ENCODE measurements around the gene CTDP1. TPM values are rescaled to one million over a fixed set of nuclear protein-coding genes. Genes with fewer than 3 reads are reported as not detected.

CTDP1 gene
- total and polyA plus RNA-seq, 4 donors = 2.7 to 13.9 (median 10.5) TPM

DNA sequence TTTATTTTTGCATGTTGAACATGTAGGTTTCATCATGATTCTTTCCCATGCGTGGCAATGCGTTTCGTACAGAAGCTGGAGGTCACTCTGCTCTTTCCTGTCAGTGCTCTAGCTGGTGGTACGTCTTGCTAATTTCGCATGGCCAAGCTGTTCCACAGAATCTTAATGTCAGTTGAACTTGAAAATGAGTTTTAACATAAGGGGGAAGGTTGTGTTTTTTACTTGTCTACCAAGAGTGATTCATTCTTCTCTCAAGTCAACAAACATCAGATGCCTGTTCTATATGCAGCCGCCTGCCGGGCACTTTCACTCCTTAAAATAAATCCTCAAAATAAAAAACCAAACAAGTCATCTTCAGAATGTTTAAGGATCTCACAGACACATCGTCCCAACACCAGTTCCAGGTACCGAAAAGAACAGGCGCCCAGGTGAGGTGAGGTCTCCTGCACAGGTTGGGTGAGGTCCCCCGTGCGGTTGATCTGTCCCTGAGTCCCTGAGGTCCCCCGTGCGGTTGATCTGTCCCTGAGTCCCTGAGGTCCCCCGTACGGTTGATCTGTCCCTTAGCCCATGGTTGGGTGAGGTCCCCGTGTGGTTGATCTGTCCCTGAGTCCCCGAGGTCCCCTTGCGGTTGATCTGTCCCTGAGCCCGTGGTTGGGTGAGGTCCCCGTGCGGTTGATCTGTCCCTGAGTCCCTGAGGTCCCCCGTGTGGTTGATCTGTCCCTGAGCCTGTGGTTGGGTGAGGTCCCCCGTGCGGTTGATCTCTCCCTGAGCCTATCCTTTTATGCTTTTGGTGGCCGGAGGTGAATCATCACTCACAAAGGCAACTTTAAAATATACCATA lies 61.1 kb downstream of the CTDP1 start (continued):
- TF ChIP-seq, protein P1, sequence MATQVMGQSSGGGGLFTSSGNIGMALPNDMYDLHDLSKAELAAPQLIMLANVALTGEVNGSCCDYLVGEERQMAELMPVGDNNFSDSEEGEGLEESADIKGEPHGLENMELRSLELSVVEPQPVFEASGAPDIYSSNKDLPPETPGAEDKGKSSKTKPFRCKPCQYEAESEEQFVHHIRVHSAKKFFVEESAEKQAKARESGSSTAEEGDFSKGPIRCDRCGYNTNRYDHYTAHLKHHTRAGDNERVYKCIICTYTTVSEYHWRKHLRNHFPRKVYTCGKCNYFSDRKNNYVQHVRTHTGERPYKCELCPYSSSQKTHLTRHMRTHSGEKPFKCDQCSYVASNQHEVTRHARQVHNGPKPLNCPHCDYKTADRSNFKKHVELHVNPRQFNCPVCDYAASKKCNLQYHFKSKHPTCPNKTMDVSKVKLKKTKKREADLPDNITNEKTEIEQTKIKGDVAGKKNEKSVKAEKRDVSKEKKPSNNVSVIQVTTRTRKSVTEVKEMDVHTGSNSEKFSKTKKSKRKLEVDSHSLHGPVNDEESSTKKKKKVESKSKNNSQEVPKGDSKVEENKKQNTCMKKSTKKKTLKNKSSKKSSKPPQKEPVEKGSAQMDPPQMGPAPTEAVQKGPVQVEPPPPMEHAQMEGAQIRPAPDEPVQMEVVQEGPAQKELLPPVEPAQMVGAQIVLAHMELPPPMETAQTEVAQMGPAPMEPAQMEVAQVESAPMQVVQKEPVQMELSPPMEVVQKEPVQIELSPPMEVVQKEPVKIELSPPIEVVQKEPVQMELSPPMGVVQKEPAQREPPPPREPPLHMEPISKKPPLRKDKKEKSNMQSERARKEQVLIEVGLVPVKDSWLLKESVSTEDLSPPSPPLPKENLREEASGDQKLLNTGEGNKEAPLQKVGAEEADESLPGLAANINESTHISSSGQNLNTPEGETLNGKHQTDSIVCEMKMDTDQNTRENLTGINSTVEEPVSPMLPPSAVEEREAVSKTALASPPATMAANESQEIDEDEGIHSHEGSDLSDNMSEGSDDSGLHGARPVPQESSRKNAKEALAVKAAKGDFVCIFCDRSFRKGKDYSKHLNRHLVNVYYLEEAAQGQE (IDR thresholded peaks at IDR 0.05) = no peak
- no peak for TF ChIP-seq TAF1 (conservative IDR thresholded peaks at IDR 0.05)

DNA sequence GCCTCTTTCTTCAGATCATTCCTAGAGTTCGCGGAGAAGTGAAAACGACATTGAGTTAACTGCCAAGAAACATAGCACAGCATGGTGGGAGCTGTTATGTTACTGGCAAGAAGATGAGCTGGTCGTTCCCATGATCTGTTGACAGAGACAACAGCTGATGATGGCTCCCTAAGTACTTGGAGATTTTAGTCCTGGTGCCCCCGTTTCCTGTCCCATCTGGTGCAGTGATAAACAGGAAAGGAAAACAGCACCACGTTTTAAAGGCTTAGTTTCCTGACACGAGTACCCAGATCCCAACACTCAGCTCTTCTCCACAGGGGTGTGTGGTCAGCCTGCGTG lies 61.7 kb downstream of the CTDP1 start:
- Histone ChIP-seq H3K4me3 (ENCODE audit: low read depth in 1 of 3, low read length in 3 of 3) (no peak overlapping the region), H3K9ac (ENCODE audit: low read depth in 1 of 2, low read length in 2 of 2) (no peak overlapping the region), H3K4me1 (ENCODE audit: control insufficient read depth in 4 of 4, insufficient read depth in 4 of 4, low read length in 3 of 4) (no peaks in the 10 kb centered on the region), H3K27ac (ENCODE audit: low read depth in 1 of 2, low read length in 2 of 2) (no peak overlapping the region), H3K36me3 (ENCODE audit: control insufficient read depth in 4 of 4, insufficient read depth in 3 of 4, low read depth in 1 of 4, low read length in 3 of 4) (peaks cover 17 to 49% (median 31%) of the 10 kb centered on the region in 4 donors), H3K27me3 (ENCODE audit: control insufficient read depth in 4 of 4, insufficient read depth in 4 of 4, low read length in 3 of 4) (no peaks in the 10 kb centered on the region), H3K9me3 (ENCODE audit: control insufficient read depth in 4 of 4, low read length in 3 of 4) (peaks cover 0 to 11% (median 9%) of the 10 kb centered on the region in 4 donors)
- no peak for TF ChIP-seq FOXA2 (IDR thresholded peaks at IDR 0.05)
- TF ChIP-seq, protein P2, sequence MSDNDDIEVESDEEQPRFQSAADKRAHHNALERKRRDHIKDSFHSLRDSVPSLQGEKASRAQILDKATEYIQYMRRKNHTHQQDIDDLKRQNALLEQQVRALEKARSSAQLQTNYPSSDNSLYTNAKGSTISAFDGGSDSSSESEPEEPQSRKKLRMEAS (IDR thresholded peaks at IDR 0.05) = no peak
- TF ChIP-seq GABPA (IDR thresholded peaks at IDR 0.05 in 1 of 2, conservative IDR thresholded peaks at IDR 0.05 in 1 of 2) = no peak
- no peak for TF ChIP-seq JUND (IDR thresholded peaks at IDR 0.05)
- TF ChIP-seq YY1 (IDR thresholded peaks at IDR 0.05) = no peak
- no peak for TF ChIP-seq CTCF (IDR thresholded peaks at IDR 0.05; ENCODE audit: low read depth, low read length, missing input control)
- TF ChIP-seq SP1 (IDR thresholded peaks at IDR 0.05) = no peak
- TF ChIP-seq HNF4A (conservative IDR thresholded peaks at IDR 0.05) = no peak
- TF ChIP-seq, protein P3, sequence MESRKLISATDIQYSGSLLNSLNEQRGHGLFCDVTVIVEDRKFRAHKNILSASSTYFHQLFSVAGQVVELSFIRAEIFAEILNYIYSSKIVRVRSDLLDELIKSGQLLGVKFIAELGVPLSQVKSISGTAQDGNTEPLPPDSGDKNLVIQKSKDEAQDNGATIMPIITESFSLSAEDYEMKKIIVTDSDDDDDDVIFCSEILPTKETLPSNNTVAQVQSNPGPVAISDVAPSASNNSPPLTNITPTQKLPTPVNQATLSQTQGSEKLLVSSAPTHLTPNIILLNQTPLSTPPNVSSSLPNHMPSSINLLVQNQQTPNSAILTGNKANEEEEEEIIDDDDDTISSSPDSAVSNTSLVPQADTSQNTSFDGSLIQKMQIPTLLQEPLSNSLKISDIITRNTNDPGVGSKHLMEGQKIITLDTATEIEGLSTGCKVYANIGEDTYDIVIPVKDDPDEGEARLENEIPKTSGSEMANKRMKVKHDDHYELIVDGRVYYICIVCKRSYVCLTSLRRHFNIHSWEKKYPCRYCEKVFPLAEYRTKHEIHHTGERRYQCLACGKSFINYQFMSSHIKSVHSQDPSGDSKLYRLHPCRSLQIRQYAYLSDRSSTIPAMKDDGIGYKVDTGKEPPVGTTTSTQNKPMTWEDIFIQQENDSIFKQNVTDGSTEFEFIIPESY (IDR thresholded peaks at IDR 0.05) = no peak
- TF ChIP-seq EGR1 (IDR thresholded peaks at IDR 0.05; ENCODE audit: low read depth in 2 of 2) = no peak
- TF ChIP-seq, protein P1 (IDR thresholded peaks at IDR 0.05) = no peak
- no peak for TF ChIP-seq ATF3 (IDR thresholded peaks at IDR 0.05)
- TF ChIP-seq HNF4G (IDR thresholded peaks at IDR 0.05) = no peak
- no peak for TF ChIP-seq NR2F2 (IDR thresholded peaks at IDR 0.05)
- no peak for TF ChIP-seq FOXA1 (IDR thresholded peaks at IDR 0.05)
- TF ChIP-seq TAF1 (conservative IDR thresholded peaks at IDR 0.05) = no peak
- TF ChIP-seq RXRA (IDR thresholded peaks at IDR 0.05) = no peak
- no peak for DNase-seq (ENCODE audit: low spot score)
- 83% methylated on average over 8 of the region's 8 CpGs for WGBS

All from liver (tissue), 9 donors.